ENCODE data around the gene LRMDA. TPM values are rescaled to one million over a fixed set of nuclear protein-coding genes. Genes with fewer than 3 reads are reported as not detected.

Gene LRMDA
- total RNA-seq, 6 donors from 2014 or later = 12.8 to 185 (median 18.1) TPM

DNA sequence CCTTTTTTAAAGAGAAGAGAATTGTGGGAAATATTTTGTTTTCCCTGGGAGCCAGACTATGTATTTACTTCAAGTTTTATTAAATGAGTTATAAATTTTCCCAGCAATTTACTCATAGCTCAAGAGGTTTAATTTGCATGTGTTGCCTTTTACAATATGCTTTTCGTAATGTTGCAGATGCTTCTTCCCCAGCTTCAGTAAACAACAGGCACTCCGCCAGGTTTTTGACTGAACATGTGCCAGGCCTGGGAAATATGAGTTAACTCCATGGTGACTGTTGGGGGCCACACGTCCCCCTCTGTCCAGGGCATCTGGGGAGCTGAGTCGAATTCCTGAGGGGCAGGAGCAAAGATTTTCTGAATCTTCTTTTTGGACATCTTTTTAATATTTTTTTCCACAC, 545.7 kb downstream of the LRMDA start:
- peaks cover 4 to 12% (median 6%) of the 10 kb centered on the region in 4 donors for H3K4me1 ChIP-seq

DNA sequence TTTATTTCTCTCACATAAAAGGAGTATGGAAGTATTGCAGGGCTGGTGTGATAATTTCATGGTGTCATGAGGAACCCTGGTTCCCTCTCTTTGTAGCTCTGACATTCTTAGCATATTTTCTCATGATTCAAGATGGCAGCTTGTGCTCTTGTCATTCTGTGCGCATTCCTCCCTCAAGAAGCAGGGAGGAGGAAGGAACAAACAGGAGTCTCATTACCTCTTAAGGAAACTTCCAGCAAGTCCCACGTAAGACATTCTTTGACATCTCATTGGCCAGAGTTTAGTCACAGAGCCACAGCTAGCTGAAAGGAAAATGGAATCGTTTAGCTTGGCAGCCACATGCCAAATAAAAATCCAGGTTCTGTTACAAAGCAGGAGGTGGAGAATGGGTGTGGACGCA, 546.8 kb downstream of the LRMDA start:
- no peaks in the 10 kb centered on the region for H3K36me3 ChIP-seq
- no peak overlapping the region for H3K27ac ChIP-seq
- ATAC-seq (ENCODE audit: low FRiP score in 2 of 2) (no peak), DNase-seq (no peak)
- TF ChIP-seq CTCF (IDR thresholded peaks at IDR 0.05) (no peak), EP300 (IDR thresholded peaks at IDR 0.05) (no peak), POLR2AphosphoS5 (IDR thresholded peaks at IDR 0.05) (no peak), POLR2A (IDR thresholded peaks at IDR 0.05) (no peak)
- 56 to 70% methylated on average over 4 of the region's 4 CpGs for WGBS, 2 donors
- H3K4me1 ChIP-seq = peaks cover 0 to 6% (median 0%) of the 10 kb centered on the region in 4 donors
- no peak overlapping the region for H3K4me3 ChIP-seq
- H3K27me3 ChIP-seq = no peaks in the 10 kb centered on the region
- H3K9me3 ChIP-seq = no peaks in the 10 kb centered on the region

More for the DNA sequence above, 545.7 kb downstream of the LRMDA start:
- TF ChIP-seq CTCF (IDR thresholded peaks at IDR 0.05) (no peak), EP300 (IDR thresholded peaks at IDR 0.05) (no peak), POLR2A (IDR thresholded peaks at IDR 0.05) (no peak), POLR2AphosphoS5 (IDR thresholded peaks at IDR 0.05) (no peak)
- Histone ChIP-seq H3K27ac (no peak overlapping the region), H3K4me3 (no peak overlapping the region), H3K27me3 (no peaks in the 10 kb centered on the region), H3K9me3 (no peaks in the 10 kb centered on the region), H3K36me3 (no peaks in the 10 kb centered on the region)
- ATAC-seq (ENCODE audit: low FRiP score in 2 of 2) = no peak
- 58% methylated on average over 4 of the region's 4 CpGs for WGBS, 2 donors
- no peak for DNase-seq

- DNase-seq (no peak), ATAC-seq (ENCODE audit: low FRiP score in 2 of 2) (no peak)
- Histone ChIP-seq H3K9me3 (no peaks in the 10 kb centered on the region), H3K4me1 (peaks cover 0 to 6% (median 0%) of the 10 kb centered on the region in 4 donors), H3K27ac (no peak overlapping the region), H3K27me3 (no peaks in the 10 kb centered on the region), H3K4me3 (no peak overlapping the region), H3K36me3 (no peaks in the 10 kb centered on the region)
- TF ChIP-seq CTCF (IDR thresholded peaks at IDR 0.05) (no peak), POLR2AphosphoS5 (IDR thresholded peaks at IDR 0.05) (no peak), POLR2A (IDR thresholded peaks at IDR 0.05) (no peak), EP300 (IDR thresholded peaks at IDR 0.05) (no peak)
- WGBS, 2 donors = 88 to 92% methylated on average over 6 of the region's 6 CpGs
These were observed 549.1 kb downstream of the LRMDA start for GRCh38 chr10:75980419-75981002.

DNA sequence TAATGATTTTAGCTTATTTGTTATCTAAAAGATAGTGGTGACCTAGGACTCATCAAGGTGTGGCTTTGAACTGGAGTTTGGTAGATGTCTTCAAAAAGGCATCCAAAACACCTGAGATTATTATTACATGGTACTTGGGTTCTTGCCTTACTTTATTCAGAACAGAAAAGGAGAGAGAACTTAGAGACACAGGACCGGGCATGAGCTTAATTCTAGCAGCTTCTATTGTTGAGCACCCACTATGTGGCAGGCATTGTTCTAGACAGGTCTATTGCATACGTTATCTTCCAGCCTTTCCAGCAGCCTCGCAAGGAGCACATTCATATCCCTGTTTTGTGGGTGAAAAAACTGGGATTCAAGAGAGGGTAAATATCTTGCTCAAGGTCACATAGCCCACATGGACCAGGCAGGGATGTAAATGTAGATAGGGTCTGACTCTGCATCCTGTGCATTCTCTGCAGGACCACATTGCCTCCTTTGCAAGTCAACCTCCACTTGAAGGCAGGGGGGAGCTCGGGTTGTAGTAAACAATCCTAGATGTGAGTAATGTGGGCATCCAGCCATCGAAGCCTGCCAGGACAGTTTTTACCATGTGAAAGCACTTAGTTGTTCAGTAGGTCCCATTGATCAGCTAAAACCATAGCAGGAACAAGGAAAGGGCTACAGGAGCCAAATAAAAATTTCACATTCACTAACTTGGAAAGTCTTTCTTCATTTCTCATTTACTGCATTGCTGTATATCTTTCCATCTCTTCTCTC, 551.4 kb downstream of the LRMDA start:
- 80 to 84% methylated on average over 5 of the region's 5 CpGs for WGBS, 2 donors
- no peaks in the 10 kb centered on the region for H3K9me3 ChIP-seq
- no peaks in the 10 kb centered on the region for H3K36me3 ChIP-seq
- no peak overlapping the region for H3K4me3 ChIP-seq
- TF ChIP-seq POLR2AphosphoS5 (IDR thresholded peaks at IDR 0.05) (no peak), CTCF (IDR thresholded peaks at IDR 0.05) (no peak), POLR2A (IDR thresholded peaks at IDR 0.05) (no peak), EP300 (IDR thresholded peaks at IDR 0.05) (no peak)
- H3K27me3 ChIP-seq = no peaks in the 10 kb centered on the region
- DNase-seq (no peak), ATAC-seq (ENCODE audit: low FRiP score in 2 of 2) (no peak)
- H3K27ac ChIP-seq = no peak overlapping the region
- H3K4me1 ChIP-seq = no peaks in the 10 kb centered on the region
